Pancreas (tissue), 10 donors: ENCODE measurements around the gene SIL1. TPM values are rescaled to one million over a fixed set of nuclear protein-coding genes. Genes with fewer than 3 reads are reported as not detected.

Experiments used
- ATAC-seq, 4 donors: fragments of 200-7000 bp; cut with Tn5 transposase; one replicate each; pipeline versions ENCODE4 v1.8.0 to v1.9.1; 2020; ENCODE audit warnings: mild to moderate bottlenecking in 4 of 4, moderate library complexity in 4 of 4
- DNase-seq, 6 donors: peaks; one replicate each; pipeline ENCODE4 v3.0.0-alpha.2; 2020
- FAIRE-seq: peaks from 2 replicates; lab custom pipeline; 2012; peaks lifted over from hg19 to GRCh38; lab: Jason Lieb, UNC
- H3K27ac ChIP-seq, 4 donors: fragments of 200-600 bp; sonication (generic); 1 replicate in 3 of 4; 2 replicates in 1 of 4; pipeline versions ENCODE4 v1.5.0 to v1.8.0; 2020
- H3K27me3 ChIP-seq, 4 donors: fragments of 200-600 bp; one replicate each; pipeline ENCODE4 v1.8.0; 2021
- H3K36me3 ChIP-seq, 3 donors: fragments of 200-600 bp; sonication (generic) in 1 of 3; one replicate each; pipeline versions ENCODE4 v1.5.0 to v1.8.0; 2020 to 2021
- H3K4me1 ChIP-seq, 3 donors: fragments of 200-600 bp; one replicate each; pipeline ENCODE4 v1.8.0; 2021
- H3K4me3 ChIP-seq, 4 donors: fragments of 200-600 bp; sonication (generic) in 2 of 4; one replicate each; pipeline versions ENCODE4 v1.5.0 to v1.8.0; 2020 to 2021
- H3K9me3 ChIP-seq, 4 donors: fragments of 200-600 bp; one replicate each; pipeline ENCODE4 v1.8.0; 2021
- CTCF ChIP-seq, 4 donors: fragments of 200-600 bp; sonication (generic) in 3 of 4; IDR thresholded peaks; one replicate each; pipeline versions ENCODE4 v1.5.0 to v1.8.0; 2021; ENCODE audit warnings: antibody characterized with exemption in 4 of 4
- WGBS, 2 donors: extraction: QIAGEN DNeasy Blood & Tissue Kit; methylation state at CpG; one replicate each; pipeline ENCODE4 v1.1.7; 2013; 5-methylcytosine and 5-hydroxymethylcytosine counted together
- intact Hi-C, 3 donors: fragments of 100-400 bp; cut with DNase I; formaldehyde crosslinking; loops; one replicate each; pipeline versions ENCODE4 v1.11.1 to v1.14.2; 2022
- polyA plus RNA-seq, 2 donors: library from polyadenylated mRNA; stranded (reverse); fragments of 200-250 nt; gene quantifications; one replicate each; pipeline ENCODE4 v1.2.3, GENCODE V29; 2013
- total RNA-seq, 6 donors: library from RNA; stranded (reverse); fragmentation: NEBNext Ultra II Directional in 4 of 6; extraction: Animal tissue kit (Norgen Biotek cat#: 25700) in 4 of 6; gene quantifications; one replicate each; pipeline versions ENCODE4 v1.2.1 to v1.2.4, GENCODE V29; 2021 to 2023
- donor health status: healthy with polysubstance abuse.
- donor health status: DM: no; HTN: no; CAD: no; lungs with moderate emphysema.
- donor health status: DM: no; HTN: no; CAD: no.
- donor health status: control.
- donor health status: control.
- donor health status: Bipolar disorder and iron deficiency.
- donor health status: DM: yes; HTN: yes; CAD: no.
- donor health status: DM: no; HTN: no; CAD: no.
- donor health status: DM: no; HTN: no; CAD: no.
- donor health status: DM: yes; HTN: yes; CAD: no.

Gene SIL1
- total and polyA plus RNA-seq, 8 donors = 38.6 to 119 (median 55.0) TPM

GRCh38 chr5:138955013-138955660, 243.0 kb downstream of the SIL1 start:
- ATAC-seq (peak in 2 of 4 donors; percentile 24 to 36), DNase-seq (peak in 3 of 6 donors; percentile 33 to 46 (median 42)), FAIRE-seq (no peak)
- 65 to 72% methylated on average over 12 of the region's 12 CpGs for WGBS, 2 donors
- H3K9me3 ChIP-seq = no peaks in the 10 kb centered on the region
- H3K27me3 ChIP-seq = no peaks in the 10 kb centered on the region
- no peak for TF ChIP-seq CTCF (IDR thresholded peaks at IDR 0.05)
- H3K36me3 ChIP-seq = no peaks in the 10 kb centered on the region
- H3K4me1 ChIP-seq = peaks cover 40 to 55% (median 47%) of the 10 kb centered on the region in 3 donors
- intact Hi-C loops = no loop called here
- H3K27ac ChIP-seq = peak overlapping the region in 2 of 4 donors; percentile 2 to 75
- H3K4me3 ChIP-seq = no peak overlapping the region

- Histone ChIP-seq H3K4me3 (no peak overlapping the region), H3K27ac (peak overlapping the region; percentile 39 to 83 (median 73)), H3K9me3 (no peaks in the 10 kb centered on the region), H3K36me3 (no peaks in the 10 kb centered on the region), H3K4me1 (peaks cover 45 to 59% (median 52%) of the 10 kb centered on the region in 3 donors), H3K27me3 (no peaks in the 10 kb centered on the region)
- no peak for FAIRE-seq
- DNase-seq = peak in 2 of 6 donors; percentile 3 to 11
- no peak for TF ChIP-seq CTCF (IDR thresholded peaks at IDR 0.05)
- intact Hi-C loops = no loop called here
- no peak for ATAC-seq
- WGBS, 2 donors = 70 to 77% methylated on average over 4 of the region's 4 CpGs
These were observed 243.7 kb downstream of the SIL1 start for GRCh38 chr5:138954257-138955012.

GRCh38 chr5:138953387-138954256, 244.5 kb downstream of the SIL1 start:
- TF ChIP-seq CTCF (IDR thresholded peaks at IDR 0.05) = no peak
- intact Hi-C loops = no loop called here
- Histone ChIP-seq H3K9me3 (no peaks in the 10 kb centered on the region), H3K27ac (peak overlapping the region; percentile 39 to 83 (median 73)), H3K27me3 (no peaks in the 10 kb centered on the region), H3K4me3 (no peak overlapping the region), H3K36me3 (no peaks in the 10 kb centered on the region), H3K4me1 (peaks cover 45 to 67% (median 54%) of the 10 kb centered on the region in 3 donors)
- FAIRE-seq (peak; percentile 47), ATAC-seq (peak; percentile 77 to 82 (median 80)), DNase-seq (peak; percentile 79 to 94 (median 88))
- WGBS, 2 donors = 28 to 29% methylated on average over 14 of the region's 14 CpGs

- Histone ChIP-seq H3K27me3 (no peaks in the 10 kb centered on the region), H3K4me1 (peaks cover 45 to 73% (median 60%) of the 10 kb centered on the region in 3 donors), H3K36me3 (no peaks in the 10 kb centered on the region), H3K4me3 (no peak overlapping the region), H3K27ac (peak overlapping the region; percentile 39 to 83 (median 73)), H3K9me3 (no peaks in the 10 kb centered on the region)
- ATAC-seq (peak; percentile 26 to 62 (median 54)), DNase-seq (peak in 5 of 6 donors; percentile 67 to 89 (median 75)), FAIRE-seq (no peak)
- WGBS, 2 donors = 4 to 7% methylated on average over 6 of the region's 6 CpGs
- TF ChIP-seq CTCF (IDR thresholded peaks at IDR 0.05) = no peak
- intact Hi-C loops = no loop called here
These were observed 245.2 kb downstream of the SIL1 start for GRCh38 chr5:138952962-138953361.
